Breast epithelium (tissue), 4 donors: ENCODE measurements around the gene ANKRD33. TPM values are rescaled to one million over a fixed set of nuclear protein-coding genes. Genes with fewer than 3 reads are reported as not detected.

Source experiments
- DNase-seq, 2 donors: peaks; one replicate each; pipeline ENCODE4 v3.0.0-alpha.2; 2019; ENCODE audit warnings: low spot score in 2 of 2
- H3K27ac ChIP-seq, 2 donors: fragments of 200-600 bp; sonication (generic) in 1 of 2; one replicate each; pipeline ENCODE4 v1.5.1; 2016 to 2019; ENCODE audit warnings: mild to moderate bottlenecking in 1 of 2
- H3K27me3 ChIP-seq, 2 donors: fragments of 200-600 bp; sonication (generic) in 1 of 2; one replicate each; pipeline versions ENCODE4 v1.5.1 to v1.6.0; 2017 to 2019; ENCODE audit warnings: control low read depth in 1 of 2, mild to moderate bottlenecking in 1 of 2
- H3K36me3 ChIP-seq: fragments of 200-600 bp; one replicate; pipeline ENCODE4 v1.5.1; 2019
- H3K4me1 ChIP-seq, 2 donors: fragments of 200-600 bp; sonication (generic); one replicate each; pipeline ENCODE4 v1.5.1; 2016 to 2019; ENCODE audit warnings: control low read depth in 1 of 2
- H3K4me3 ChIP-seq, 3 donors: fragments of 200-600 bp; sonication (generic); 1 replicate in 2 of 3; 2 replicates in 1 of 3; pipeline ENCODE4 v1.5.1; 2016 to 2019; ENCODE audit warnings: mild to moderate bottlenecking in 3 of 3, moderate library complexity in 2 of 3
- H3K9me3 ChIP-seq, 2 donors: fragments of 200-600 bp; sonication (generic) in 1 of 2; one replicate each; pipeline ENCODE4 v1.5.1; 2016 to 2019; ENCODE audit warnings: control low read depth in 1 of 2
- POLR2A ChIP-seq: fragments of 450-650 bp; IDR thresholded peaks from one replicate; pipeline ENCODE4 v1.6.1; 2016; ENCODE audit warnings: antibody characterized with exemption, mild to moderate bottlenecking, moderate library complexity
- POLR2AphosphoS5 ChIP-seq, 3 donors: sonication (generic); formaldehyde crosslinking; IDR thresholded peaks; one replicate each; pipeline ENCODE4 v1.6.1; 2017; ENCODE audit warnings: antibody characterized with exemption in 3 of 3
- intact Hi-C: fragments of 100-400 bp; cut with DNase I; formaldehyde crosslinking; loops from one replicate; pipeline ENCODE4 v1.15.1; 2023; ENCODE audit warnings: low total_unique reads
- total RNA-seq, 3 donors: library from RNA; depleted of rRNA; stranded (reverse); fragments of >200 nt; gene quantifications; one replicate each; pipeline ENCODE4 v1.1.0, GENCODE V29; 2016
- TF ChIP-seq, protein P1 (sequence below), 3 donors: fragments of 450-650 bp; IDR thresholded peaks; one replicate each; pipeline ENCODE4 v1.5.1; 2016 to 2017; ENCODE audit warnings: antibody characterized with exemption in 3 of 3, mild to moderate bottlenecking in 3 of 3, moderate library complexity in 3 of 3

The ANKRD33 gene
- total RNA-seq, 3 donors from 2014 or later: not detected

GRCh38 chr12:51904951-51905470 lies 17.1 kb downstream of the ANKRD33 start:
- TF ChIP-seq POLR2AphosphoS5 (IDR thresholded peaks at IDR 0.05) (no peak), POLR2A (no peak)
- TF ChIP-seq, protein P1, sequence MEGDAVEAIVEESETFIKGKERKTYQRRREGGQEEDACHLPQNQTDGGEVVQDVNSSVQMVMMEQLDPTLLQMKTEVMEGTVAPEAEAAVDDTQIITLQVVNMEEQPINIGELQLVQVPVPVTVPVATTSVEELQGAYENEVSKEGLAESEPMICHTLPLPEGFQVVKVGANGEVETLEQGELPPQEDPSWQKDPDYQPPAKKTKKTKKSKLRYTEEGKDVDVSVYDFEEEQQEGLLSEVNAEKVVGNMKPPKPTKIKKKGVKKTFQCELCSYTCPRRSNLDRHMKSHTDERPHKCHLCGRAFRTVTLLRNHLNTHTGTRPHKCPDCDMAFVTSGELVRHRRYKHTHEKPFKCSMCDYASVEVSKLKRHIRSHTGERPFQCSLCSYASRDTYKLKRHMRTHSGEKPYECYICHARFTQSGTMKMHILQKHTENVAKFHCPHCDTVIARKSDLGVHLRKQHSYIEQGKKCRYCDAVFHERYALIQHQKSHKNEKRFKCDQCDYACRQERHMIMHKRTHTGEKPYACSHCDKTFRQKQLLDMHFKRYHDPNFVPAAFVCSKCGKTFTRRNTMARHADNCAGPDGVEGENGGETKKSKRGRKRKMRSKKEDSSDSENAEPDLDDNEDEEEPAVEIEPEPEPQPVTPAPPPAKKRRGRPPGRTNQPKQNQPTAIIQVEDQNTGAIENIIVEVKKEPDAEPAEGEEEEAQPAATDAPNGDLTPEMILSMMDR (IDR thresholded peaks at IDR 0.05): no peak
- H3K4me1 ChIP-seq: peaks cover 0 to 7% of the 10 kb centered on the region in 2 donors
- H3K4me3 ChIP-seq: peak overlapping the region in 1 of 3 donors; percentile 91
- H3K36me3 ChIP-seq: no peaks in the 10 kb centered on the region
- no peaks in the 10 kb centered on the region for H3K27me3 ChIP-seq
- DNase-seq: no peak
- peak overlapping the region; percentile 85 to 97 for H3K27ac ChIP-seq
- no peaks in the 10 kb centered on the region for H3K9me3 ChIP-seq
- intact Hi-C loops: no loop called here

GRCh38 chr12:51905471-51906429 lies 17.8 kb downstream of the ANKRD33 start:
- no peak for DNase-seq
- Histone ChIP-seq H3K4me3 (peak overlapping the region in 1 of 3 donors; percentile 91), H3K27ac (peak overlapping the region; percentile 85 to 97), H3K36me3 (no peaks in the 10 kb centered on the region), H3K27me3 (no peaks in the 10 kb centered on the region), H3K9me3 (no peaks in the 10 kb centered on the region), H3K4me1 (peaks cover 0 to 11% of the 10 kb centered on the region in 2 donors)
- TF ChIP-seq POLR2A (no peak), POLR2AphosphoS5 (IDR thresholded peaks at IDR 0.05) (peak in 2 of 3 donors; percentile 43 to 44)
- intact Hi-C loops: no loop called here

DNA sequence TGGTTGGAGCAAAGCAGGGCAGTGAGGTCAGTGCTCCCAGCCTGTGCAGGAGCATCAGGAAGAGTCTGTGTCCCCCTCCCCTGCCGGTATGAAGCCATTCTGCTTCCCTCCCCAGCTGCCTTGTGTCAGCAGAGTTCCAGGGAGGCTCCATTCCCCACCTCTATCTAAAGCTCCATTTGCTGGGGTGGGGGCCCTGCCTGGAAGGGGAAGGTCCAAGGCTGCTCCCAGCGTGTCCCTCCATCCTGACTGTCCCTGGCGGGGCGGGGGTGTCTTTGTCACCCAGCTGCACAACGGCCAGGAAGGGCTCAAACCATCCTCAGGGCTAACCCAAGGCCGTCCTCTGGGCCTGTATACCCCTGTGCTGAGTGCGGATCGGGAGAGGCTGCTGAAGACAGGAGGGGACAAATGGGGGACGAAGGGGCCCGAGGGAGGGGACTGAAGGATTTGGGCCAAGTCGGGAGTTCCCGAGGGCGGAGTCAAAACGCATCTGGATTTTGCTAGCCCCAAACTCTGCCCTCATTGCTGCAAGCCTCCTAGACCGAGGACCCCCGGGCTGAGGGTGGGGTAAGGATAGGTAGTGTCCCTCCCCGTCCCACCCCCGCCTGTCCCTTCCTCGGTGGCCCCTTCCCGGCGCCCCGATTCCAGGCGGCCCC lies 18.7 kb downstream of the ANKRD33 start:
- Histone ChIP-seq H3K9me3 (no peaks in the 10 kb centered on the region), H3K36me3 (no peaks in the 10 kb centered on the region), H3K27ac (peak overlapping the region; percentile 85 to 97), H3K4me3 (peak overlapping the region; percentile 64 to 91 (median 69)), H3K4me1 (peaks cover 0 to 14% of the 10 kb centered on the region in 2 donors), H3K27me3 (no peaks in the 10 kb centered on the region)
- no peak for DNase-seq
- intact Hi-C loops: no loop called here
- TF ChIP-seq, protein P1 (IDR thresholded peaks at IDR 0.05): no peak
- TF ChIP-seq POLR2AphosphoS5 (IDR thresholded peaks at IDR 0.05) (no peak), POLR2A (no peak)

DNA sequence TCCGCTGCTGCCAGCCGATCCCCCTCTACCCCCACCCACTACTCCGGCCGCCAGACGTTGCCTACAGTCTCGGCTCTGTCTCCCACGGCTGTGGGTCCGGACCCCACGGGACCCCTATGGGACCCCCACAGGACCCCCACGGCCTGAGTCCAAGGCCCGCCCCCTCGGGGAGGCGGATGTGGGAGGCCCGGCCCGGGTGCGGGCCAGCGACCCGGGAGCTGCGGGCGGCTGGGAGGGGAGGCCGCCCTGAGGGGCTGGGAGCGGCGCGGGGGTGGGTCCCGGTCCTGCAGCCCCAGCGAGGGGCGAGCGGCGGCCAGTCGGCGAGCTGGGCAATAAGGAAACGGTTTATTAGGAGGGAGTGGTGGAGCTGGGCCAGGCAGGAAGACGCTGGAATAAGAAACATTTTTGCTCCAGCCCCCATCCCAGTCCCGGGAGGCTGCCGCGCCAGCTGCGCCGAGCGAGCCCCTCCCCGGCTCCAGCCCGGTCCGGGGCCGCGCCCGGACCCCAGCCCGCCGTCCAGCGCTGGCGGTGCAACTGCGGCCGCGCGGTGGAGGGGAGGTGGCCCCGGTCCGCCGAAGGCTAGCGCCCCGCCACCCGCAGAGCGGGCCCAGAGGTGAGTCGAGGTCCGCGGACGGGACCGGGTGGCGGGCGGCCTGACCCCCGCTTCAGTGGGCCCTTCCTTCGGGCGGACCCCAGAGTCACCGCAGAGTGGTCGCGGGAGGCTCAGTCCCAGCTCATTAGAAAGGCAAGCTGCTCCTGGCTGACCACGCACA lies 19.4 kb downstream of the ANKRD33 start, which contains the start of gene ACVRL1:
ACVRL1 (plus strand) TSS at position 422 of the 773 bp plus-strand sequence. CDS start 4,971 bp downstream, outside the sequence.
- Histone ChIP-seq H3K27me3 (no peaks in the 10 kb centered on the region), H3K4me3 (peak within 1 kb of the TSS; percentile 64 to 91 (median 69)), H3K9me3 (no peaks in the 10 kb centered on the region), H3K27ac (peak within 1 kb of the TSS; percentile 85 to 97), H3K4me1 (peaks cover 0 to 14% of the 10 kb centered on the region in 2 donors), H3K36me3 (no peaks in the 10 kb centered on the region)
- intact Hi-C loops: no loop called here
- TF ChIP-seq POLR2AphosphoS5 (IDR thresholded peaks at IDR 0.05): no peak
- TF ChIP-seq POLR2A: no peak
- TF ChIP-seq, protein P1 (IDR thresholded peaks at IDR 0.05): no peak
- DNase-seq: no peak
